Lower lobe of right lung (tissue), 2 donors: ENCODE measurements around the gene COL5A1. TPM values are rescaled to one million over a fixed set of nuclear protein-coding genes. Genes with fewer than 3 reads are reported as not detected.

ENCODE experiments used
- ATAC-seq, 2 donors: fragments of 200-7000 bp; cut with Tn5 transposase; one replicate each; pipeline ENCODE4 v1.9.1; 2020 to 2022; ENCODE audit warnings: mild to moderate bottlenecking in 2 of 2, moderate library complexity in 2 of 2
- DNase-seq: peaks from one replicate; pipeline ENCODE4 v3.0.0-alpha.2; 2020
- H3K27ac ChIP-seq: fragments of 200-600 bp; one replicate; pipeline ENCODE4 v1.8.0; 2022
- H3K27me3 ChIP-seq: fragments of 200-600 bp; one replicate; pipeline ENCODE4 v1.8.0; 2022; ENCODE audit warnings: low read depth
- H3K36me3 ChIP-seq: fragments of 200-600 bp; one replicate; pipeline ENCODE4 v1.8.0; 2022; ENCODE audit warnings: mild to moderate bottlenecking
- H3K4me1 ChIP-seq: fragments of 200-600 bp; one replicate; pipeline ENCODE4 v1.8.0; 2022
- H3K4me3 ChIP-seq: fragments of 200-600 bp; one replicate; pipeline ENCODE4 v1.8.0; 2022; ENCODE audit warnings: mild to moderate bottlenecking
- H3K9me3 ChIP-seq: fragments of 200-600 bp; one replicate; pipeline ENCODE4 v1.8.0; 2022
- intact Hi-C: fragments of 100-400 bp; cut with DNase I; formaldehyde crosslinking; loops from one replicate; pipeline ENCODE4 v1.11.0; 2022
- total RNA-seq: library from RNA; stranded (reverse); fragmentation: NEBNext Ultra II Directional; extraction: Animal tissue kit (Norgen Biotek cat#: 25700); gene quantifications from one replicate; pipeline ENCODE4 v1.2.1, GENCODE V29; 2021
- TF ChIP-seq, protein P1 (sequence below): fragments of 200-600 bp; IDR thresholded peaks from one replicate; pipeline ENCODE4 v1.8.0; 2022; ENCODE audit warnings: antibody characterized with exemption, mild to moderate bottlenecking
- donor health status: DM: no; HTN: yes; CAD: no; lungs with severe emphysema.

Gene COL5A1
- total RNA-seq, 1 donor from 2014 or later = 29.0 TPM

DNA sequence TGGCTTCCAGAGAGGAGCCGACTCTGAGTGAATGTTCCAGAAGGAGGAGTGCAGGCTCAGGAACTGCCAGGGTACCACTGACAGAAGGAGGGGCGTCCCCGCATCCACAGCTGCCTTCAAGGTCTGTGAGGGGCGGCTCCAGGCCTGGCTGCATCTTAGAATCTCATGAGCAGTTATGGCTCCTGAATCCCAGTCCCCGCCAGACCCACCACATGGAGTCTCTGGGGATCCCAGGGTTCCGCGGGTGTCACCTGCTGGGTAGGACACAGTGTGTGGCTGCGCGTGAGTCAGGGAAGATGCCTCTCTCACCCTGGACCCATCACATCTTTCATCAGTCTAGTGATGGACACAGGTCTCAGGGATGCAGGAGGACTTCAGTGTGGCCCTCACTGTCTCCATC, 79.2 kb downstream of the COL5A1 start:
- intact Hi-C loops = no loop called here
- ATAC-seq (no peak), DNase-seq (no peak)
- Histone ChIP-seq H3K4me1 (no peaks in the 10 kb centered on the region), H3K36me3 (no peaks in the 10 kb centered on the region), H3K27ac (no peak overlapping the region), H3K27me3 (no peaks in the 10 kb centered on the region), H3K4me3 (no peak overlapping the region), H3K9me3 (no peaks in the 10 kb centered on the region)
- TF ChIP-seq, protein P1, sequence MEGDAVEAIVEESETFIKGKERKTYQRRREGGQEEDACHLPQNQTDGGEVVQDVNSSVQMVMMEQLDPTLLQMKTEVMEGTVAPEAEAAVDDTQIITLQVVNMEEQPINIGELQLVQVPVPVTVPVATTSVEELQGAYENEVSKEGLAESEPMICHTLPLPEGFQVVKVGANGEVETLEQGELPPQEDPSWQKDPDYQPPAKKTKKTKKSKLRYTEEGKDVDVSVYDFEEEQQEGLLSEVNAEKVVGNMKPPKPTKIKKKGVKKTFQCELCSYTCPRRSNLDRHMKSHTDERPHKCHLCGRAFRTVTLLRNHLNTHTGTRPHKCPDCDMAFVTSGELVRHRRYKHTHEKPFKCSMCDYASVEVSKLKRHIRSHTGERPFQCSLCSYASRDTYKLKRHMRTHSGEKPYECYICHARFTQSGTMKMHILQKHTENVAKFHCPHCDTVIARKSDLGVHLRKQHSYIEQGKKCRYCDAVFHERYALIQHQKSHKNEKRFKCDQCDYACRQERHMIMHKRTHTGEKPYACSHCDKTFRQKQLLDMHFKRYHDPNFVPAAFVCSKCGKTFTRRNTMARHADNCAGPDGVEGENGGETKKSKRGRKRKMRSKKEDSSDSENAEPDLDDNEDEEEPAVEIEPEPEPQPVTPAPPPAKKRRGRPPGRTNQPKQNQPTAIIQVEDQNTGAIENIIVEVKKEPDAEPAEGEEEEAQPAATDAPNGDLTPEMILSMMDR = no peak

DNA sequence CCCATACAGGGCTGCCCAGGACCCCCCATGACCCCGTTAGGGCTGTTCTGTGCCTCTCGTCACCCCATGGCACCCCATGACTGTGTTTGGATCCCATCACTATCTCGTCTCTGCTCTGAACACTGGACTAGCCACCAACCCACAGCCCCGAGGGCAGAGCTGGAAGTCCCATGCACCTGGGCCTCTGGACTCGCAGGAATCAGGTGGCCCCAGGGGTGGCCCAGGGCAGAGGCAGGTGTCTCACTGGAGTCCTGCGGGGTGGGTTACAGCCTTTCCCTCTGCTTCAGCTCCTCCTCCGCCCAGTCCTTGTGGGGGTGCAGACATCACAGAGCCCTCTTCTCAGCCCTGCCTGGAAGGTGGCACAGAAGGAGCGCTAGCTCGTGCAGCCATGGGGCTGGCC, 79.7 kb downstream of the COL5A1 start:
- H3K36me3 ChIP-seq = no peaks in the 10 kb centered on the region
- intact Hi-C loops = no loop called here
- no peak overlapping the region for H3K4me3 ChIP-seq
- H3K27me3 ChIP-seq = no peaks in the 10 kb centered on the region
- TF ChIP-seq, protein P1 = no peak
- H3K27ac ChIP-seq = no peak overlapping the region
- no peaks in the 10 kb centered on the region for H3K9me3 ChIP-seq
- DNase-seq (no peak), ATAC-seq (no peak)
- no peaks in the 10 kb centered on the region for H3K4me1 ChIP-seq

- Histone ChIP-seq H3K4me3 (no peak overlapping the region), H3K36me3 (no peaks in the 10 kb centered on the region), H3K4me1 (no peaks in the 10 kb centered on the region), H3K27ac (no peak overlapping the region), H3K27me3 (no peaks in the 10 kb centered on the region), H3K9me3 (no peaks in the 10 kb centered on the region)
- ATAC-seq = no peak
- TF ChIP-seq, protein P1 = no peak
- intact Hi-C loops = no loop called here
- no peak for DNase-seq
Measured at GRCh38 chr9:134722120-134722701, 80.6 kb downstream of the COL5A1 start.

- H3K36me3 ChIP-seq = peaks cover 5% of the 10 kb centered on the region
Measured at GRCh38 chr9:134723037-134723436, 81.4 kb downstream of the COL5A1 start.

DNA sequence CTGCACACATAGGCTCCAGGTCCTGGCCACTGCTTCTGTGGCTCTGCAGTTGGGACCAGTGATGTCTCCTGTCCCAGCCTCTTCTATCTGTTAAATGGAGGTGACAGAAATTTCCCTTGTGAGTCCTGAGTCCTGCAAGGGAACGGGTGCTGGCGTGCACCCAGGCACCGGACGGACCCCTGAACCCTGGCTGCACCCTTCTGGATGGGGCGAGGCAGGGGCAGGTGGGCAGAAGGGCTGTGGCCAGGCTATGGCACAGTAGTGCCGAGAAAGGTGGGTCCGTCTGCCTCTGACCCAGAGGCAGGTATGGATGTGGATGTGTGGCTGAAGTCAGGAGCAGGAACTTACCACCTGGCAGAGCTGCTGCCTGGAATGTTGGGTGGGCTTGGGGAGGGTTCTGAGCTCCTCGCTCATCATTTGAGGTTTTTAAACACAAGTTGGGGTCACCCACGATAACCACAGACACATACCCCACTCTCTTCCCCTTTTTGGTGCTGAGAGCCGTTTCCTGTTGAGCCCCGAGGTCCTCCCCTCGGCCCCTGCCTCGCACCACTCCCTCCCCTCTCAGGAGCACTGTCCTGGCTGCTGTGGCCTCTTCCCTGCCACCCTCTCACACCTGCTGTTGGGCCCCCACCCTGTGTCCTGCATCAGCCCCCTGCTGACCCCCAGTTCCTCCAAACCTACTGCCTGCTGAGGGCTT, 82.0 kb downstream of the COL5A1 start:
- peaks cover 6% of the 10 kb centered on the region for H3K36me3 ChIP-seq
- no peak for DNase-seq

More at GRCh38 chr9:134723037-134723436, 81.4 kb downstream of the COL5A1 start:
- no peak for ATAC-seq
- intact Hi-C loops = no loop called here
- no peak overlapping the region for H3K27ac ChIP-seq
- no peaks in the 10 kb centered on the region for H3K4me1 ChIP-seq
- H3K27me3 ChIP-seq = no peaks in the 10 kb centered on the region
- H3K9me3 ChIP-seq = no peaks in the 10 kb centered on the region
- H3K4me3 ChIP-seq = no peak overlapping the region
- TF ChIP-seq, protein P1 = no peak
- DNase-seq = no peak

More for the DNA sequence above, 82.0 kb downstream of the COL5A1 start:
- no peak for ATAC-seq
- no peaks in the 10 kb centered on the region for H3K4me1 ChIP-seq
- TF ChIP-seq, protein P1 = no peak
- H3K27ac ChIP-seq = no peak overlapping the region
- intact Hi-C loops = no loop called here
- H3K27me3 ChIP-seq = no peaks in the 10 kb centered on the region
- no peaks in the 10 kb centered on the region for H3K9me3 ChIP-seq
- no peak overlapping the region for H3K4me3 ChIP-seq
